HG03378 (cell line): ENCODE results near the gene CAPN9.
"Not testable (repeated sequence)": the region's sequence is repeated elsewhere in the genome, so short reads cannot be mapped to it uniquely, and the experiment has no call there.

Source experiments
- ATAC-seq: cut with Tn5 transposase; IDR thresholded peaks from one replicate; pipeline ENCODE4 v1.9.1; 2021; ENCODE audit warnings: mild to moderate bottlenecking, moderate library complexity; ENCODE audit not compliant: unreplicated experiment

The CAPN9 gene, protein sequence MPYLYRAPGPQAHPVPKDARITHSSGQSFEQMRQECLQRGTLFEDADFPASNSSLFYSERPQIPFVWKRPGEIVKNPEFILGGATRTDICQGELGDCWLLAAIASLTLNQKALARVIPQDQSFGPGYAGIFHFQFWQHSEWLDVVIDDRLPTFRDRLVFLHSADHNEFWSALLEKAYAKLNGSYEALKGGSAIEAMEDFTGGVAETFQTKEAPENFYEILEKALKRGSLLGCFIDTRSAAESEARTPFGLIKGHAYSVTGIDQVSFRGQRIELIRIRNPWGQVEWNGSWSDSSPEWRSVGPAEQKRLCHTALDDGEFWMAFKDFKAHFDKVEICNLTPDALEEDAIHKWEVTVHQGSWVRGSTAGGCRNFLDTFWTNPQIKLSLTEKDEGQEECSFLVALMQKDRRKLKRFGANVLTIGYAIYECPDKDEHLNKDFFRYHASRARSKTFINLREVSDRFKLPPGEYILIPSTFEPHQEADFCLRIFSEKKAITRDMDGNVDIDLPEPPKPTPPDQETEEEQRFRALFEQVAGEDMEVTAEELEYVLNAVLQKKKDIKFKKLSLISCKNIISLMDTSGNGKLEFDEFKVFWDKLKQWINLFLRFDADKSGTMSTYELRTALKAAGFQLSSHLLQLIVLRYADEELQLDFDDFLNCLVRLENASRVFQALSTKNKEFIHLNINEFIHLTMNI

DNA sequence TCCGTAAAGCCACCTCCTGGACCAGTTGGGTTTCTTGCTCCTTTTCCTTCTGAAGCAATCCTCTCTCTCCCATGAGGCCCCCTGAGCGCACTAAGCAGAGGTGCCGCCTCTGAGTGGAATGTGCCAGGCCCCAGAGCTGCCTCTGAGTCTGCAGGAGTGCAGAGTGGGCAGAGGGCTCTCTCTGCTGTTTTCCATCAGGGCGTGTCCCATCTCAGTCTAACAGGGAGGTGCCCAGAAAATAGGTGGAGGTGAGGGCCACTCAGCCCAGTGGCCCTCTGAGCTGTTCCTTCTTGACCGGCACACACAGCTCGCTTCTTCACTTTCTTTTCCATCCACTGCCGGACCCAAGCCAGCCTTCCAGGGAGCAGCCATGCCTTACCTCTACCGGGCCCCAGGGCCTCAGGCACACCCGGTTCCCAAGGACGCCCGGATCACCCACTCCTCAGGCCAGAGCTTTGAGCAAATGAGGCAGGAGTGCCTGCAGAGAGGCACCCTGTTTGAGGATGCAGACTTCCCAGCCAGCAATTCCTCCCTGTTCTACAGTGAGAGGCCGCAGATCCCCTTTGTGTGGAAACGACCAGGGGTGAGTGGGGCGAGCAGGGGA lies at the start of gene CAPN9:
Gene CAPN9 (plus strand): TSS at position 262 of the 604 bp plus-strand sequence. CDS start 109 bp downstream, at position 371.
- ATAC-seq = no peak

DNA sequence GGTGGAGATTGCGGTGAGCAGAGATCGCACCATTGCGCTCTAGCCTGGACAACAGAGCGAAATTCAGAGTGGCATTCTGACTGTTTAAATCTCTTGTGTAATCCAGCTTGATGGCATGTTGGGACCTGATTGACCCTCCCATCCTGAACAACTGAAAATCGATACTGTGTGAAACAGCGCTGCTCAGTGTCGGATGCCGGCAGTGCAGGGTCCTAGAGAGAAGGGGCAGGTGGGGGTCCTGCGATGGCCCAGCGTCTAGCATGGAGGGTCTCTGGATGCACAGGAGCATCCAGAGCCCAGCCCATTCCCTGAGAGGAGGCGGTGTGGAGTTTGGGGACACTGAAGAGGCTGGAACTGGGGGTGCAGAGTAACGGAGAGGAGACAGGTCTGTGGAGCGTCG lies 49.1 kb upstream of the CAPN9 start:
- no peak for ATAC-seq

DNA sequence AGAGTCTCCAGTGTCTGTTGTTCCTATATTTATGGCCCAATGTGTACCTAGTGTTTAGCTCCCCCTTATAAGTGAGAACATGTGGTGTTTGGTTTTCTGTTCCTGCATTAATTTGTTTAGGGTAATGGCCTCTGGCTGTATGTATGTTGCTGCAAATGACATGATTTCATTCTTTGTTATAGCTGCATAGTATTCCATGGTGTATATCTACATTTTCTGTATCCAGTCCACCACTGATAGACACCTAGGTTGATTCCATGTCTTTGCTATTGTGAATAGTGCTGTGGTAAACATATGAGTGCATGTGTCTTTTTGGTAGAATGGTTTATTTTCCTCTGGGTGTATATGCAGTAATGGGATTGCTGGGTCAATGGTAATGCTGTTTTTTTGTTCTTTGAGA lies 48.2 kb upstream of the CAPN9 start:
- not testable (repeated sequence) for ATAC-seq

DNA sequence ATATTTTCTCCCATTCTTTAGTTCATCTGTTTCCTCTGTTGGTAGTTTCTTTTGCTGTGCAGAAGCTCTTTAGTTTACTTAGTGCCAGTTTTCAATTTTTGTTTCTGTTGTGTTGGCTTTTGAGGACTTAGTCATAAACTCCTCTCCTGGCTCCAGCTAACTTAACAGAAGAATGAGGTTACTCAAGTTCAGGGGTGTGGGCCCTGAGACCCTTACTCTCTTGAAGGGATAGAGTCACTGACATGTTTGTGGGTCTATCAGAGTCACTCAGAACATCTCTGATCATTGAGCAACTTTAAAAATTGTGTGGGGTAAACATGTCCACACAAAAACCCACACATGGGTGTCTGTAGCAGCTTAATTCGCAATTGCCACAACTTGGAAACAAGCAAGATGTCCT lies 47.5 kb upstream of the CAPN9 start:
- no peak for ATAC-seq

DNA sequence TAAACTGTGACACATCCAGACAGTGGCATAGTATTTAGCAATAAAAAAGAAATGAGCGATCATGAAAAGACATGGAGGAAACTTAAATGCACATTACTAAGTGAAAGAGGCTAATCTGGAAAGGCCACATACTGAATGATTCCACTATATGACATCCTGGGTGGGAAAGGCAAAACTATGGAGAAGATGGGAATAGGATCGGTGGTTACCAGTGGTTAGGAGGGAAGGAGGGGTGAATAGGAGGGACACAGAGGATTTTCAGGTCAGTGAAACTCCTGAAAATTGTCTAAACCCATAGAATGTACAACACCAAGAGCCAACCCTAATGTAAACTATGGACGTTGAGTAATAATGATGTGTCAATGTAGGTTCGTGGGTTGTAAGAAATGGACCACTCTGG lies 47.1 kb upstream of the CAPN9 start:
- no peak for ATAC-seq

DNA sequence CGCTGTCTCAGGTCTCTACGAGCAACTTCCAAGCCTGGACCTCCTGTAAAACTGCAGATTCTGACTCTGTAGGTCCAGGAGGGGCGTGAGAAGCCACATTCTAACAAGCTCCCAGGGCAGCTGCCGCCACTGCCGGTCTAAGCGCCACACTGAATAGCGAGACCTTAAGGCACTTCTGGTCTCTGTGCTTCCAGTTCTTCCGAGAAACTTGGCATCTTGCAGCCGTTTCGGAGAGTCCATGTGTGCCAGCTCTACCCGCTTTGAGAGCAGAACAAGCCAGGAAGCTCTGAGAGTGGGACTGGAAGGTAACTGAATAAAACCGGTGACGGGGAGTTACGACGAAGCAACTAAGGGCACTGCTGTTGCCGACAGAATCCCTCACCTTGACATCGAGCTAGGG lies 45.8 kb upstream of the CAPN9 start:
- ATAC-seq = no peak

DNA sequence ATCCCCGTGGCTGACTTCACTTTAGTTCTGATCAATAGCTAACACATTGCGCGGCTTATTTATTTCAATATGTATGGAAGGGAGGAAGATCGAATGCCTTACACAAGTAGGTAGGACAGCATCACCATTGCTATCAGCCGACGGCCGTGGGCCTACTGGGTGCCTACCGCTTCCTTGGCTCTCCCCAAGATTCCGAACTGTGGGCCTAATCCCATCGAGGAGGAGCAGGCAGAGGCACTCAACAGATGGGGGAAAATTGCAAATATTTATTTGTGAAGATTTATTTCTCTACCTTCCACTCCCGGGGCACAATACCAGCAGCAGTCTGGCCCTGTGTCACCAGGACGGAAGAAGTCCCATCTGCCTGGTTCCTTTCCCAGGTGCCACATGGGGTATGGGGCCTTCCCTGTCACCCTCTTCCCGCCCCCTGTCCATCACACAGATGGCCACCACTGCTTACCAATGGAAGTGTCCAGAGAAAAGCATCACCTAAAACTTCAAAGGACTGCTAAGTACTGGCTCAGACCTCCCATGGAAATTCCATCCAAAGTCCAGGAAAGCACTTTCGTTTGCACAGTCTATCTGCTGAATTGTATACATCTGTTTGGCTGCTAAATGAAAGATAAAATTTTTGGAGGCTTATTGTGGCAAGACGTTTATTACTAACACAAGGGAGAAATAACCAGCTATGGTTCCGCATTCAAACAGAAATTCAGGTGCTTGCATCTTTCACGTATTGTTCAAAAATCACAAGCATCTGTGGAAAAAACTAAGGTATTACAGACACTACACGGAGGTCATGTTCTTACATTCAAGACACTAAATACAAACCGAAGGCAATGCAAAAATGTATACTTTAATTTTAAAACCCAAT lies 45.1 kb upstream of the CAPN9 start:
- no peak for ATAC-seq

DNA sequence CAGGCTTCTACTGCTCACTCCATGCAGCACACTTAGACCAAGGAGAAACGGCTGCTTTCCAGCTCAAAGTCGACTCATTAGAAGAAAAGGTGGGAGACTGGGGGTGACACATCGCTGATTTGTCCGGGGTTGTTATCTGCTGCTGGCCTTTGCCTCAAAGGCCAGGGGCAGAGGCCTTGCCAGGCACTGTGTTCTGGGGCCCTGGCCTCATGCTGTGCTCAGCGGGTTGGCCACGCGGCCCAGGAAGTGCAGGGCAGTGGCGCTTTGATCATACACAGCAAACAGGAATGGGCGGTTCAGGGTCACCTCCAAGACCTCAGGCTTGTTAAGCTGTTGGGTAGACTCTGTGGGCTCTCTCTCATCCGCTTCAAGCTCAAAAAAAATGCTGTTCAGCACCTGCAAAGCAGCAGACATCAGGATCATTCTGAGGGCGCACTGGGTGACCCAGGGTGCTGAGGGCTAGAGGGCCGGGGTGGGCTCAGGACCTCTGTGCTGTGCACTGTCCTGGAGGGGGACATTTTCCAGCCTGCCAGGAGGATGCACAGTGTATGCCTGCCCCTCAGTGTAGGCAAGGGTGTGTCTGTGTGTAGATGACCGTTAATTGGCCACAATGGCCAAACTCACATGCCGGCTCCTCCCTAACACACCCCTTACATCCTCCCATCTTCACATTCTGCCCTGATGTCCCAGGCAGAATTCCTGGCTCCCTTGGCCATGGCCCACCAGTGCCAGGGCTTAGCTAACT lies 44.1 kb upstream of the CAPN9 start:
- ATAC-seq = no peak

DNA sequence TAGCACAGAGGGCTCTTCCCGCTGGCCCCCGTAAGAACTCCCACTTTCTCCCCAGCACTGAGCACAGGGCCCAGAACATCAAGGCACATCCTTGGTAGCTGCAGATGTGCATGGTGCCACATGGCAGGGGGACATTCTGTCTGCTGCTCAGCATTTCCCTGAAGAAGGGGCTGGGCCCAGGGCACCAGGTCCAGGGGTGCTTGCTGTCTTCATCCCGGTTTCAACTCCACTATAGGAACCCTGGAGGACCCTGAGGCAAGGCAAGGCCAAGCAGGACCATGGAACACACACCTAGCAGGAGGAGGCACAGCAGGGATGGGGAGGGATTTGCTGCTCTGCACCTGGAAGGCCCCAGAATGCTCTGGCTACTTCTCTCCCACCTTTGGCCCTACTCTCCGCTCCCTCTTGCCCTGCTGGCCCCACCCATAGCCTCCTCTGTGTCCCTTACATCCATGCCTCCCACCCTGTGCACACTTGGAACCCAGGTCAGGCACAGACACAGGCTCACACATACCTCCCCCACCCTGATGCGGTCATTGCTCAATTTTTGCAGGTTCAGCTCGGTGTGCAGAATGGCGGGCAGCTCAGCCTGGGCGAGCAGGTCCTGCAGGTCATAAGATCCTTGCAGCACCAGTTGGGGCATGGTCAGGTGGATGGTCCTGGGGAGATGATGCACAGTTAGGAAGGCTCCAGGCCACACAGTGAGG lies 43.4 kb upstream of the CAPN9 start:
- no peak for ATAC-seq

DNA sequence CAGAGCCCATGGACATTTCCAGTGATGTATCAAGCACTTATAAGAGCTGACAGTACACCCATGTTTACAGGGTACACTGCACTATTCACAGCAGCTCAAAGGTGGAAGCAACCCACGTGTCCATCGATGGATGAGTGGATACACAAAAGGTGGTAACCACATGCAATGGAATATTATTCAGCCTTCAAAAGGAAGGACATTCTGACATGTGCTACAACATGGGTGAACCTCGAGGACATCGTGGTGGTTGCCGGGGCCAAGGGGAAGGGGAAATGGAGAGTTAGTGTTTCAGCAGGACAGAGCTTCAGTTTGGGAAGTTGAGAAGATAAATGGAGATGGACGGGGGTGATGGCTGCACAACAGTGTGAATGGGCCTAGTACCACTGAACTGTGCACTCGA lies 42.4 kb upstream of the CAPN9 start:
- no peak for ATAC-seq

DNA sequence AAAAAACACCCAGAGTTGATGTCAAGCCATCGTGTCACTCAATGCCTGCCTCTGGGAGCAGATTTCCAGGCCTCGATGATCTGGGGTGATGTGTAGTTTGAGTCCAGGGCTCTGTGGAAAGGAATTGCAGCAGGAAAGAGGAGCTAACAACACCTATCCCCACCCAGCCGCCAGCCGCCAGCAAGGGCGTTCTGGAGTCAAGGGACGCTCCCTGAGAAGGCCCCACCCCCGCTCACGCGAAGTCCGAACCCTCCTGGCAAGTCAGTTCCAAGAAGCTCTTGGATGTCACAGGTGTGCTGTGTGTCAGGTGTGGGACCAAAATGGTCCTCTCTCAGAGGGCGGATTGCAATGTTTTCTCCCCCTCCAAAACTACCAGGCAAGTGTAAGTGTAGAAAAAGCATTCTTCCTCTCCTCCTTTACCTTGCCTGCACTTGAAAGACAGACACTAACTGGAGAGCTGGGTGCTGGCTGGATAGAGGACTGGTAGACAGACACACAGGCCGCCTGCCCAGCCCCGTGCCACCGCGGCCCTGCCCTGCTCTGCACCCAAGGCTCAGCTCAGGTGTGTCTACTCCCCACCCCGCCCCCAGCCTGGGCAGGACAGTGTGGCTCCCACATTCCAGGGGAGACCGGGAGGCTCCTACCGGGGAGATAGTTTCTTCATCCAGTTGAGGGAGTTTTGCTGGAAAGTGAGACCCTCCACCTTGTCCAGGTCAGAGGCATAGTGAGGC lies 41.7 kb upstream of the CAPN9 start:
- no peak for ATAC-seq

DNA sequence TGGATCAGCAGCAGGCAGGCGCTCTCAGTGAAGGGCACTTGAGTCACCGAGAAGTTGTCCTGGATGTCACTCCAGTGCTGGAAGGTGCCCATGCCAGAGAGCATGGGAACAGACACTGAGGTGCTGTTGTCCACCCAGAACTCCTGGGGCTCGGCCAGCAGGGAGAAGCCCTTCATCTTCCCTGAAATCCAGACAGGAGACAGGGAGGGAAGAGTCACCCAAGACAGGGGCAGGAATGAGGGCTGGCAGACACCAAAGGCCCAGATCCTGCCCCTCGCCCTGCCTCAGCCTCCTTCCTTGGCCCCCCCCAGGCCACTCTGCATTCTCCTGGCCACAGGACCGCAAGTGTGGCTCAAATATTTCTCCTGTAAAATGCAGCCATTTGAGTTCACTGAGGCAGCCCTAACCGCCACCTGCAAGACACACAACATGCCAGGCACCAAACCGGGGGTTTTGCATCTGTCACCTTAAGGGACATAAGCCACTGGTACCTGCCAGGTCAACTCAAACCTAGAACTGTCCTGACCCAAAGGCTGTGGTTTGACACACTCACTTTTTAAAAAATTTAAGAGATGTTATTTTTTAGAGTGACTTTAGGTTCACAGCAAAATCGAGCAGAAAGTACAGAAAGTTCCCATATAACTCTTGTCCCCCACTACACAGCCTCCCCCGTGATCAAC lies 41.0 kb upstream of the CAPN9 start:
- no peak for ATAC-seq

DNA sequence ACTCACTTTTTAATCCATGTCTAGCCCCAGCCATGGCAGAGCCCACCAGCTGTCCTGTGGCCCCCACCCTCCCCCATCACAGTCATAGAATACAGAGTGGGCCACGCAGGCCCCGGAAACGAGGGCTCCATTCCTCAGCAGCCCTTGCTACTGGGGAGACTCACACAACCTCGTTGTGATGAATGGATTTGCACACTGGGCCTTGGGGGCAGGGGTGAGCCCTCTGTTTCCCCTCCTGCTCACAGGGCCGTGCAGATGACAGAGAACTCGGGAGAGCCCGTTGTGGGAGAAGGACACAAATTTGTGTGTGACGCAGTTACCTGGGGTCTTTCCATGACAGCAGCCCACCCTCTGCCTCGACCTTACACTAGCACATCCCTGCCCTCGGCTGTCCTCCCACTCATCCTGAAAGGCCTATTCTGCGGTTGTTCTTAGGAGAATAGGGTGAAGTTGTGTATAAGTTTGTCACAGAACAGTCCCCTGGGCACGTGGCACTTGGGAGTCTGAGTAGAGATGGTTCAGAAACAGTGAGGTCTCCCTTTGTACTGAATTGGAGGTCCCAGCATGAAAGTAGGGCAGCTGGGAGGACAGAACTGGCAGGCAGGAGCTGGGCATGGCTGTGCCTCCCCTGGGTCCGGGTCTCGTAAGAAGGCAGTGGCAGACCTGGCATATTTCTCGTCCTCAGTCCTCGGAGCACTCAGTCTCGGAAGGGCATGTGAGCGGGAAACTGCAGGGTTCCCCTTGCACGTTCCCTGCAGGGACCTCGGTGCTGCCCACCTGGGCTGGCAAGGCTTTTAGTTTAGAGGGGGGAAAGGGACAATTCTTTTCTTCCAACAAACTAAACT lies 40.1 kb upstream of the CAPN9 start:
- no peak for ATAC-seq

DNA sequence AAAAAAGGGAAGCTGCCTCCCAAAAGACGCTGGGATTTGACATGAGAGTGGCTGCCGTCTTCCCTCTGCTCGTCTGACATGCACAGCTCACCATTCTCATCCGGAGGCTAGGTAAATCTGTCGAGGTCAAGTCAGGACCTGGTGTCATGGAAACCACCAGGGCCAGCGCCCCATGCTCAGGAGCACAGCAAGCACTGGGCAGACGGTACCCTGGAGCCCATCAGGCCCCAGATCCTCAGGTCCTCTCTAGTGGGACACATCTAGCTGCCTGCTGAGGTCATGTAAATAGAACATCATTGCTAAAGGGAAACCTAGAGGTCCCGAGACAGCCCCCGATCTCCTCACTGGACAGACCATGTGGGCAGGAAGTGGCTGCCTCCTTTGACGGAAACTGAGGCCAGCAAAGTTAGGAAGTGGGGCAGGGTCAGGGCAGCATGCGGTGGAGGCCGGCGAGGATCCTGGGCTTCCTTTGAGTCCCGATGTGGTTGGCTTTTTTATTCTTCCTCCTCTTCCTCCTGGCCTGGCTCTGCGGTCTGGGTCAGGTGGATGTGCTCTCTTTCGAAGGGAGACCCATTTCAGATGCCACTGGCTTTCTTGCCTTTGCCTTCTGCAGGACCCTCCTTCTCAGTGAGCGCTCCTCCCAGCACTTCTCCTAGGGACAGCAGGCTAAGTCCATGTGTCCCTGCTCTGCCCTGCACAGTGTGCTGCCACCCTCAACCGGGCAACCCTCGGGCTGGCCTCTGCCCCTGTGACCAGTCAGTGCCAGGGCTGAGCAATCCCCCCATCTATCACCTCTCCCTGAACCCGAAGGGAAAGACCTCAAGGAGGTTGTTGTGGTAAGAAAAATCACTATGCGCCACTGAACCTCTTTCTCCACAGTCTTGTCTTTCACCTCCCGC lies 39.2 kb upstream of the CAPN9 start:
- no peak for ATAC-seq

DNA sequence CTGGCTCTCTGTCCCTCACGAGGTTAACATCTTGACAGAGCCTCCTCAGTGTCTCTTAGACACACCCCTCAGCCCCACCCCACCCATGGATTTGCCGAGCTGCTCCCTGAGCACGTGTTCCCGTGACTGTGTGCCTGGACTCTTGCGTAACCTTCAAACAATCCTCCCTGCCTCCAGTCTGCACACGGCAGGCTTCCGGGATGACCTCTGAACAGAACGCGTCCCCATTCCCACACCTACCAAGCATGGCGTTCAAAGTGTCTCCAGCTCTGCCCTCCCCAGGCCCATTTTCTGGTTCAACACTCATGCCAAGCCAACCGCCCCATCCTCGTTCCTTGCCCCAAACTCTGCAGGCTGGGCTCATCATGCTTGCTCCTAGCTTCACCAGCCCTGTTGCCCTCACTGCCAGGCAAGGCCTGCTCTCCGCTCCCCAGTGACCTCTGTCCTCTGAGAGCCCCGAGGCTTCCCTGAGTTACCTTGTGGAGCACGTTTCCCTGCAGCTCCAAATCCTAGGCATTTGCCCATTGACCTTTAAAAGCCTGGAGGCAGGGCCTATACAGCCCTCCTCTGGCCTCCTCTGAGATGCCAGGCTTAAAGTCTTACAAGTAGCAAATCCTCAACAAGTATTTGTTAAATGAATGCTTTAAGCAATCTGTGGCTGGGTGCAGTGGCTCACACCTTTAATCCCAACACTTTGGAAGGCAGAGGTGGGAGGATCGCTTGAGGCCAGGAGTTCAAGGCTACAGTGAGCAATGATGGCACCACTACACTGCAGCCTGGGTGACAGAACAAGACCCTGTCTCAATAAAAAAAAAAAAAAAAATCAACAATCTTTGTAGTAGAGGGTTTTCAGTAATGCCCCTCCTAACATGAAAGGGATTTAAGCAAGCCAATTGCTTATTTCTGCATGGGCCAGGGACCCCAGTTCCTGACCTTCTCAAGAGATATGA lies 38.3 kb upstream of the CAPN9 start:
- no peak for ATAC-seq
